Measurements from ENCODE around the gene LTBP1.

LTBP1 gene

GRCh38 chr2:32932825-32933755, 13.7 kb upstream of the LTBP1 start:
- DNase-seq, result no peak

DNA sequence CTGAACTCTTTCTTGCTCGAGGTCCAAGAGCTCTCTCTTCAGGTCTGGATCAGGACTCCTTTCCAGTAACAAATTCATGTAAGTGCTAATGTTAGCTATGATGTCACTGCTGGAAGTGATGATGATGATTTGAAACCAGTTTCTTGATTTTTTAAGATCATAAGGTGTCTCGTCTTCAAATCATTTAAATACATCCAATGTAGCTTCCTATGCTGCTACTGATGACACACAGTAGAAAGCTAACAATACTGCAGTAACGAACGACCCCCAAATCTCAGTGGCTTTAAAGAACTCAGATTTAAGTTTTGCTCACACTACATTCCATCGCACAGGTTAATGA, 13.0 kb upstream of the LTBP1 start:
- no peak for DNase-seq

DNA sequence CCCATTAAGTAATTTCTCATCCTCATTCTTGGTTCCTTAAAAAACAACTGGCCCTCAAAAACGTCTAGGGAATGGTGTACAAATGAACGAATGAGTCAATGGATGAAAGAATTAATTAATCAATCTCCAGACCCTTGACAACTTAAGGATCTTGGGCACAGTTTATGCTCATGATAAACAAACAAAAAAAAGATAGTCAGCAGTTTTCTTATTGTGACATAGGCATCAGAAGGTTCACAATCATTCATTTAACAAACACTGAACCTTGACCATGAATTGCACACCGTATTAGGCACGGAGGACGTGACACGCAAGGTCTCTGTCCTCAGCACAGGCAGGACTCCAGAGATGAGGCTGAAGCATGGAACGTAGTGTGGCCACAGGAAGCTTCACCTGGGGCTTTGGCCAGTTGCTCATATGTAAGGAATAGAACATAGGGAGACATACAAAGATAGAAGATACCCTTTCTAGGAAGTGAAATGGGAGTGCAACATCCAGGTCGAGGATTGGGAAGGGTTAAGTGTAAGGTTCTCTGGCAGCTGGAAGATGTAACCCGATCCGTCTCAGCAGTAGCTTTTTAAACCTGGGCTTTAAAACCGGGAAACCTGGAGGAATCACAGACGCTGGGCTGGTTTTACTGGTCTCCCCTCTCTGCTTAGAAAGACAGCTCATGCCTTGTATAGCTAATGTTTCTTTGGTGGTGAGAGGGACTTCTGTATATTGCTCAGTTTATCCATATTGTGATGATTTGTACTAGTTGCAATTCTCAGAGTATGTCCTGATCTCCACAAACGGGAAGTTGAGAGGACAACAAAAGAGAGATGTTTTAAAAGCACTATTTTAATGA, 8.9 kb upstream of the LTBP1 start:
- DNase-seq, result no peak

- no peak for DNase-seq
Measured at GRCh38 chr2:32938934-32939333, 7.8 kb upstream of the LTBP1 start.

DNA sequence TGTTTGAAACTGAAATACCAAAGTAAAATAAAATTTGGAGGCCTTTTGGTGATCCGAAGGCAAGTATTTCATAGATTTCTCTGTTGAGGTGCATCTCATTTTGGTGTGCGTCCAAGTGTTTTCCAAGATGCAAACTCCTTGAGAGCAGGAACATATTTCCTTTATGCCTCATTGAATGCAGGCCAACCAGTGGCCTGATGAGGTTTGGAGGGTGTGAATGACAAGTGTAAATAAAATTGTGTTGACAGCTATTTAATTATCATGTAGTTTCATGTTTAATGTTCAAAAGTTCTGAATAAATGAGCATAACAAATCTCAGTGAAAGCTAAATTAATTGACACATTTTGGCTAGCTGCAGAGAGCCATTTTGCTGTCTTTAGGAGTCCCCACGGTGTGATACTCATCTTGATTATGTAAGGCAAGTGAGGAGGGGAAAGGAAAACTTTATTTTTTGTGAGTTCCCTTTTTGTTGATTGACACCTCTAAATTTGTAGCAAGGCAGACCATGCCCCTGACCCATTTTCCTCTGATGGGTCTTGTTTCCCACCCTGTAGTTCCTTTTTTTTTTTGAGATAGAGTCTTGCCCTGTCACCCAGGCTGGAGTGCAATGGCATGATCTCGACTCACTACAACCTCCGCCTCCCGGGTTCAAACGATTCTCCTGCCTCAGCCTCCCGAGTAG, 6.3 kb upstream of the LTBP1 start:
- no peak for DNase-seq

- no peak for DNase-seq
Measured at GRCh38 chr2:32941944-32942690, 4.6 kb upstream of the LTBP1 start.

DNA sequence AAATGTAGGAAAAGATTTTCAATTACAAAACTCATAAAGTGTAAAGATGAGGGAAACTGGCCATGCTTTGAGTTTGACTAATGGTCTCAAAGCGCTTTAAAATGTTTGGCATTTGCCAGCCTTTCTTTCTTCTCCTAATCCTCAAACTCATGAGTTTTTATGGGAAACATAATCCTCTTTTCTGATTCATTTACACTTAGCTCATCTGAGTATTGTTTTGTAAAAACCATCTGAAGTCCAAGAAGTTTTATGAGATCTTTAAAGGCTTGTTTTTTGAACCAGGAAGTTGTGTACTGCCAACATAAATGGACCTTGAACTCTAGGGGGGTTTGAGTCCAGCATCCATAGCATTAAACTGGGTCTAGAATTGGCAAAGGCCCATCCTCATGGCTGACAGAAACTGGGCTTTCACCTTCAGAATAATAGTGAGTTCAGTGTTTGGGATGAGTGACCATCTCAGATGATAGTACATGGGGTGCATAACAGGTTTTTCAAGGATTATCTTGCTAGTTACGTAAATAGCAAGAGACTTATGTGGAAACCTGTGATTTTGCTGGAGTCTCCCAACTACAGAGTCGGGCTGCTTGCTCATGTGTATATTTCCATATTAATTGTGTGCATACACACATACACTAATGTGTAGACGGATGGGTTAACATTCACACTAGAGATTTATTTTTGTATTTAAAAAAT, 3.8 kb upstream of the LTBP1 start:
- DNase-seq, result no peak

GRCh38 chr2:32945286-32945685, 1.5 kb upstream of the LTBP1 start:
- no peak for DNase-seq

GRCh38 chr2:32947076-32947483, 327 bp downstream of the LTBP1 start:
- DNase-seq, result no peak

- DNase-seq, result peak; percentile 16
Measured at GRCh38 chr2:32947484-32948143, 861 bp downstream of the LTBP1 start.

DNA sequence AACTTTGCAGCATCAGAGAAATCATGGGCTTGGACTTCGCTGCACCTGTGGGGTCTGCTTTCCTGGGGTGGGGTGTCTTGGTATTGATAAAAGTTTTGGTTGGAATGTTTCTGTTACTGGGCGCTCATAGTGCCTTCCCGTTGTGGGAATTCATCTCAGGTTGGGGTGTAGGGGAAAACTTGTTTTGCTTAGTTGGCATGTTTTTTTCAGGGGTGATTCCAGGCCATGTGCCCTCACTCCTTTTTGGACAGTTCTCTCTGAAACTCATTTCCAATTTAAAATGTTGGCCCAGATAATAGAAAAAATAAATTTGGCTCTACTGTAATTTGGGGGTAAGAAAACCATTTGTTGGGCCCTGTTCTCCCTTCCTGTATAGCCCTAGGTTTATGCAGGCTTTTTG, 1.5 kb downstream of the LTBP1 start:
- DNase-seq, result no peak

- DNase-seq, result no peak
Measured at GRCh38 chr2:32949260-32949659, 2.5 kb downstream of the LTBP1 start.

DNA sequence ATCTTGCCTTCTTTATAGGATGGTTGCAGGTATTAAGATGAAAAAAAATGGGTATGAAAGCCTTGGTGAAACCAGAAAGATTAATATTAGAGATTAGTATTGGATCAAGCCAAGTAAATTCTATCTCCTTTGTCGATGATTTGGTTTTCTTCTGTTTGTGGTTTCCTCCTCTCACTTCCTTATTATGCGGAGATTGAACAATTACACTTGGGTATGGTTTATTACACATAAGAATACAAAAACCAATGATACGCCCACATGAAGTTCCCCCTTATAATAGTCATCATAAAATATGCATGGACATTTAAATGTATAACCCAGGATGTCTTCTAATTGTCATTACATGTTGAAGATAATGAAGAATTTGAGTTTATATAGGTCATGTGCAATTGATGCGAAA, 4.9 kb downstream of the LTBP1 start:
- DNase-seq, result no peak

GRCh38 chr2:32952761-32953476, 6.2 kb downstream of the LTBP1 start:
- DNase-seq, result no peak

GRCh38 chr2:32954206-32954605, 7.5 kb downstream of the LTBP1 start:
- DNase-seq, result no peak

GRCh38 chr2:32958821-32959220, 12.1 kb downstream of the LTBP1 start:
- DNase-seq, result no peak

DNA sequence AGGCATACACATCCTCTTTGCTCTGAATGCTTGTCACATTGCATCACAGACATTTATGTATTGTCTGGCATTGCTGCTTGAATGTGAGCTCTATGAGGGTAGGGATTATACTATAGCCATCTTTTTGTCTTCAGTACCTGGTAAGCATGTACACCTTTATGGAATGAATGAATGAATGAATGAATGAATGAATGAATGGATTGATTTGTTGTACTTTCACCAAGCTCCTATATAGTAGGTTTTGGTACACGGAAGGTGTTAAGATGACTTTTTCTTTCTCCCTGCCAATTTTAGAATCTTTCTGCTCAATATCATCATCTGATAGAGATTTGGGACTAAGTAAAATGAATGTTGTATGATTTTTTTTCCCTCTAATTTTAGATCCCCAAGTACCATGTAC, 13.5 kb downstream of the LTBP1 start:
- no peak for DNase-seq

- DNase-seq, result no peak
Measured at GRCh38 chr2:32960647-32961403, 14.1 kb downstream of the LTBP1 start.

DNA sequence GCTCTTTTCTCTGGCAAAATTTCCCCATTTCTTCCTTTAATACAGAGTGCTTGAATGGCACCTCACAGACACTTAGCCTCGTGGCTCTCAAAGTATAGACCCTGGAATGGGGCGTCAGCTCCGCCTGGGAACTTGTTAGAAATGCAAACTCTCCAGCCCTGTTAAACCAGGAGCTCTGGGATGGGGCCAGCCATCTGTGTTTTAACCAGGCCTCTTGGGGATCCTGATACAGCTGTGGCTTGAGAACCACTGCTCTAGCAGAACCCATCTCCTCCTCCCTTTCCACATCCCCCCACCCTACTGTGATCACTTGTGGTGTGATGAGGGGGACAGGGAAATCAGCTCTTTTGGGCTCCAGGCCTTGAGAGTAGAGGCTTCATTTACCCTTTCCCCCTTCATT, 15.9 kb downstream of the LTBP1 start:
- DNase-seq, result no peak

- no peak for DNase-seq
Measured at GRCh38 chr2:32963941-32964340, 17.2 kb downstream of the LTBP1 start.
